ENCODE measurements around the gene COQ10B.
A peak's percentile ranks its signal among the peaks of the same experiment; 100 is the strongest.

The COQ10B gene

GRCh38 chr2:197452754-197453122, 614 bp upstream of the COQ10B start:
- intact Hi-C loops (cut with DNase I; ENCODE audit: low total_unique reads), result loop anchor here (1.0 to 5.0 kb wide), 3 partner anchors 17 to 255 kb away; partner anchors contain the start of genes HSPD1, MARS2 and SF3B1
- Histone ChIP-seq H3K36me3 (no peaks in the 10 kb centered on the region), H3K9me3 (no peaks in the 10 kb centered on the region), H3K27me3 (no peaks in the 10 kb centered on the region), H3K4me3 (peak overlapping the region; percentile 87 to 96), H3K4me1 (peaks cover 0 to 32% (median 18%) of the 10 kb centered on the region in 4 donors), H3K27ac (peak overlapping the region; percentile 99 to 100)
- no peak for DNase-seq
- no peak for TF ChIP-seq CTCF (IDR thresholded peaks at IDR 0.05)

GRCh38 chr2:197453914-197454398, 604 bp downstream of the COQ10B start:
- peak; percentile 83 to 90 for DNase-seq

GRCh38 chr2:197454923-197455322, 1.6 kb downstream of the COQ10B start:
- Histone ChIP-seq H3K9me3 (no peaks in the 10 kb centered on the region), H3K27ac (peak overlapping the region; percentile 99 to 100), H3K4me3 (peak overlapping the region; percentile 87 to 96), H3K36me3 (peaks cover 0 to 2% (median 0%) of the 10 kb centered on the region in 3 donors), H3K4me1 (peaks cover 0 to 54% (median 21%) of the 10 kb centered on the region in 4 donors), H3K27me3 (no peaks in the 10 kb centered on the region)
- no peak for DNase-seq
- no peak for TF ChIP-seq CTCF (IDR thresholded peaks at IDR 0.05)
- intact Hi-C loops (cut with DNase I; ENCODE audit: low total_unique reads), result loop anchor here (5.0 kb wide), 1 partner anchor 252 kb away; the partner anchor contains the start of gene MARS2

More at GRCh38 chr2:197453914-197454398, 604 bp downstream of the COQ10B start:
- Histone ChIP-seq H3K4me1 (peaks cover 0 to 44% (median 18%) of the 10 kb centered on the region in 4 donors), H3K27me3 (no peaks in the 10 kb centered on the region), H3K36me3 (no peaks in the 10 kb centered on the region), H3K9me3 (no peaks in the 10 kb centered on the region), H3K4me3 (peak overlapping the region; percentile 87 to 96), H3K27ac (peak overlapping the region; percentile 99 to 100)
- intact Hi-C loops (cut with DNase I; ENCODE audit: low total_unique reads), result loop anchor here (2.0 to 5.0 kb wide), 2 partner anchors 45 to 253 kb away; partner anchors contain the start of genes HSPD1 and MARS2
- TF ChIP-seq CTCF (IDR thresholded peaks at IDR 0.05), result no peak

GRCh38 chr2:197455428-197455827, 2.1 kb downstream of the COQ10B start:
- peaks cover 4 to 7% (median 4%) of the 10 kb centered on the region in 3 donors for H3K36me3 ChIP-seq
- H3K27me3 ChIP-seq, result no peaks in the 10 kb centered on the region
- no peaks in the 10 kb centered on the region for H3K9me3 ChIP-seq
- DNase-seq, result no peak
- intact Hi-C loops (cut with DNase I; ENCODE audit: low total_unique reads), result no loop called here
- H3K27ac ChIP-seq, result no peak overlapping the region
- peaks cover 0 to 55% (median 21%) of the 10 kb centered on the region in 4 donors for H3K4me1 ChIP-seq
- no peak overlapping the region for H3K4me3 ChIP-seq
- no peak for TF ChIP-seq CTCF (IDR thresholded peaks at IDR 0.05)

GRCh38 chr2:197460649-197461048, 7.3 kb downstream of the COQ10B start:
- no peak for TF ChIP-seq CTCF (IDR thresholded peaks at IDR 0.05)
- Histone ChIP-seq H3K27ac (no peak overlapping the region), H3K4me1 (peaks cover 0 to 34% (median 8%) of the 10 kb centered on the region in 4 donors), H3K27me3 (no peaks in the 10 kb centered on the region), H3K4me3 (no peak overlapping the region), H3K36me3 (peaks cover 31 to 39% (median 31%) of the 10 kb centered on the region in 3 donors), H3K9me3 (no peaks in the 10 kb centered on the region)
- no peak for DNase-seq
- intact Hi-C loops (cut with DNase I; ENCODE audit: low total_unique reads), result no loop called here
